ENCODE results near the gene TOMM20L.

GRCh38 chr14:58354808-58355207 lies 40.9 kb upstream of the TOMM20L start:
- TF ChIP-seq BCL6 (CRISPR knock-in tag; IDR thresholded peaks at IDR 0.05) (no peak), SPI1 (IDR thresholded peaks at IDR 0.05; ENCODE audit: borderline replicate concordance, low read depth, low read length) (no peak)
